Fibroblast of mammary gland (primary cell): ENCODE data around the gene PTPRF.
"Not testable (repeated sequence)": the region's sequence is repeated elsewhere in the genome, so short reads cannot be mapped to it uniquely, and the experiment has no call there.

Experiments used
- DNase-seq: peaks from one replicate; pipeline ENCODE4 v3.0.0-alpha.2; 2010; ENCODE audit warnings: low read depth
- H3K4me3 ChIP-seq: 2 replicates; pipeline ENCODE4 v1.5.1; 2011; ENCODE audit warnings: low read depth, mild to moderate bottlenecking, low read length, moderate library complexity; ENCODE audit not compliant: control insufficient read depth
- CTCF ChIP-seq: conservative IDR thresholded peaks from 2 replicates; pipeline ENCODE4 v1.5.1; 2011; ENCODE audit warnings: low read depth, low read length, inconsistent platforms; ENCODE audit not compliant: control insufficient read depth, insufficient read depth

The PTPRF gene

GRCh38 chr1:43547538-43548072, 16.9 kb downstream of the PTPRF start:
- no peak for DNase-seq
- no peak overlapping the region for H3K4me3 ChIP-seq

DNA sequence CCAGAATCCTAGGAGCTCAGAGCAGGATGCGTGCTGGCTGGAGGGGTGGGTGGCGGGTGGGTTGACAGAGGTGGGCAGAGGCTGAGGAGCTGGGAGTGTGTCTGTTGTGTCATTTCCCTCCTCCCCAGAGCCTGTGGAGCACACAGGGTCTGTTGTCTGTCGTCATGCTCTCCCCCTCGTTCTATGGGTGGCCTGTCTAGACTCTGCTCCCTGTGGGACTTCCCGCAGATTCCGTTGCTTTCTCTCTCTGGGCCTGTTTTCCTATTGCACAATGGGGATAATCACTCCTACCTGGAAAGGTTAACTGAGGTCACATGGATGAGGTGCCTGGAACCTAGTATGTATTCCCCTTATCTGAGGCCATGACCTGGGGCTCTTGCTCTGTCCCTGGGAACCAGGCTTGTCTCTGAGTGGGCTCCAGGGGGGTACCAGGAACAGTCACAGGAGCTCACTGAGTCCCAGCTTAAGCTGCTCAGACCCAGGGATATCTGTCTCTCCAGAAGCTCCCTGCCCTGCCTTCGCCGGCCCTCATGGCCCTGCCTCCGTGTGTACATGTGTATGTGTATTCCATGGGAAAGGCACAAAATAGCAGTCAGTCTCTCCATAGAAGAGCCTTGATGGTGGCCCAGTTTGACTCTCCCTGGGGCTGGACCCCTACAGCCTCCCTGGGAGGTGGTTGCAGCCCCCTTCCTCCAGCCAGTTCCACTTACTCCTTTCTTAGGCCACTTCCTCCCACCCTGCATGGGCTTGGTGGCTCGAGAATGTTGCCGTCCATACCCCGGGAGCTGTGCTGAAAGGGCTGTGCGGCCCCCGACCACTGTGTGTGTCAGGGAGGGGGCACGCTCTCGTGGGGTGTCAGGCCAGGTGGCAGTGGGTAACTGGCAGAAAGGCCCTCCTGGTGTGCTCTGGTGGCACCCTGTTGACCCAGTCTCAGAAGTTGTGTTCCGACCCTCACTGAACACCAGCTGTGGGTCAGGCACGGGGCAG, 17.9 kb downstream of the PTPRF start:
- no peak overlapping the region for H3K4me3 ChIP-seq
- no peak for DNase-seq
- TF ChIP-seq CTCF, result no peak

More at GRCh38 chr1:43547538-43548072, 16.9 kb downstream of the PTPRF start:
- no peak for TF ChIP-seq CTCF

GRCh38 chr1:43549394-43549793, 18.7 kb downstream of the PTPRF start:
- H3K4me3 ChIP-seq, DNase-seq: not testable (repeated sequence)

DNA sequence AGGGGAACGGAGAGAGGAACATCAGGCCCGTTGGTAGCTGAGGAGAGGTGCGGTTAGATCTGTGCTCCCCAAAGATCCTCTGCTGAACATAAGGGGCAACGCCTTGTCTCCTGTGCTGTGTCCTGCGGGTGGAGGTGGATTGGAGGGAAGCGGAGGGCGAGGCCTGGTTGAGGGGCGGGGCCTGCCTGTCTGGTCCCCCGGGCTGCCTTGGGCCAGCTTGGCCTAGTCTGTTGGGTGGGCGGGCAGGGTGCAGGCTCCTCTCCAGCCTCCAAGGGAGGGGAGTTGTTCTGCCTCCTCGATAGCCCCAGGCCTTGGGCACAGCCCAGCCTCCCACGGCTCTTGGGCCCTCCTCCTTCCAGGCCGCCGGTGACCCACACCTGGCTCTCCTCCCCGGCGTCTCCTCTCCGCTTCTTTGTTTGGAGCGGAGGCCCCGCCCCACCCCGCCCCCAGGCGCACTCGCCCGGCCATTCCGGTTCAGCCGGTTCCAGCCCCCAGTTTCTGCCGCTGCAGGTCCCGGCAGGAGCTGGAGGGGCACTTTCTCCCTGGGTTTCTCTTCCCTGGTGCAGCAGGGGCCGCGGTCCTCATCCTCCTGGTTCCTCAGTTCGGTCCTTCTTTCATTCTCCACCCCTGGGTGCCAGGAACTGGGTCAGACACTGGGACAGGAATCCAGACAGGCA, 19.4 kb downstream of the PTPRF start:
- H3K4me3 ChIP-seq, result no peak overlapping the region
- DNase-seq, result no peak
- TF ChIP-seq CTCF, result no peak

- DNase-seq, result no peak
- H3K4me3 ChIP-seq, result no peak overlapping the region
- no peak for TF ChIP-seq CTCF
These were observed 20.0 kb downstream of the PTPRF start for GRCh38 chr1:43550598-43551246.

DNA sequence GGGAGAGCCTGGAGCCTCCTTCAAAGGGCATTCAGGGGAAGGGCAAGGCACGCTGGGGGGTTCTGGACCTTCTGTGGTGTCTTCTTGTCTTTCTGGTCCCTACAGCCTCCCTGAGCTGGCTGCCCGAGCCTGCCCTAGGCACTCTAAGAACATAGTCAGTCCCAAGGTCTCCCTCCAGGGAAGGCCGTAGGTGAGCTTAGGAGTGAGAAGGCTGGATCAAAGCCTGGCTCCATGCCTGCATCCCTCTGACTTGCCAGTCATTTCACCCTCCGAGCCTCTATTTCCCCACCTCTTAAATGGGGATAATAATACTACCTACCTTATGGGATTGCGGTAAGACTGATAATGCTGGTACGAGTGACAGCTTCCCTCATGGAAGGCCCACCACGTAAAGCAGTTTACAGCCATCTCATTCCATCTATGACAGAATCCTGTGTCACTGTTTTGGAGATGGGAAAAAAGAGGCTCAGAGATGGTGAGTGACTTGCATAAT, 20.8 kb downstream of the PTPRF start:
- H3K4me3 ChIP-seq, result no peak overlapping the region
- TF ChIP-seq CTCF, result no peak
- no peak for DNase-seq
